OCI-LY1 (cell line): ENCODE data around the gene KIAA0040.

Experiments used
- CTCF ChIP-seq: fragments of 200-600 bp; sonication (generic), shearing (Covaris generic); IDR thresholded peaks from 2 replicates; pipeline ENCODE4 v1.5.1; 2017; ENCODE audit warnings: mild to moderate bottlenecking, antibody characterized with exemption, low read length, moderate library complexity, mixed read lengths
- EZH2 ChIP-seq: fragments of 200-600 bp; sonication (generic), shearing (Covaris generic); IDR thresholded peaks from 2 replicates; pipeline ENCODE4 v1.8.0; 2017; ENCODE audit warnings: borderline replicate concordance, mixed run types, mild to moderate bottlenecking, antibody characterized with exemption, low read length, moderate library complexity, mixed read lengths

GRCh38 chr1:175129182-175129581 is 63.4 kb downstream of the KIAA0040 start:
- TF ChIP-seq CTCF (no peak), EZH2 (no peak)
